AG04450 (cell line): Measurements from ENCODE around the gene HTRA1. TPM values are rescaled to one million over a fixed set of nuclear protein-coding genes. Genes with fewer than 3 reads are reported as not detected.

Source experiments
- CTCF ChIA-PET: fragments of 300-600, 350-600 bp; formaldehyde crosslinking; extraction: SDS; loops from one replicate; lab custom pipeline; 2022; ENCODE audit warnings: antibody characterized with exemption, inconsistent platforms; lab: Charles Lee
- POLR2A ChIA-PET: fragments of 350-600 bp; formaldehyde crosslinking; extraction: SDS; loops from one replicate; lab custom pipeline; 2021; ENCODE audit warnings: antibody characterized with exemption, inconsistent platforms; lab: Yijun Ruan, JAX
- DNase-seq: peaks from one replicate; pipeline ENCODE4 v3.0.0-alpha.2; 2011; ENCODE audit warnings: low read depth, low spot score
- H3K27ac ChIP-seq: one replicate; pipeline ENCODE4 v1.5.1; 2012; ENCODE audit warnings: low read depth, low read length, control low read depth
- H3K27me3 ChIP-seq: one replicate; pipeline ENCODE4 v1.6.0; 2012; ENCODE audit warnings: low read length; ENCODE audit not compliant: control insufficient read depth, insufficient read depth
- H3K4me3 ChIP-seq: 2 replicates; pipeline ENCODE4 v1.5.1; 2011; ENCODE audit warnings: mild to moderate bottlenecking, low read depth, low read length, control low read depth
- H3K9me3 ChIP-seq: 2 replicates; pipeline ENCODE4 v1.5.1; 2012; ENCODE audit warnings: low read length; ENCODE audit not compliant: control insufficient read depth, insufficient read depth
- CTCF ChIP-seq: IDR thresholded peaks from 2 replicates; pipeline ENCODE4 v1.5.1; 2011; ENCODE audit warnings: low read depth, low read length, control low read depth, inconsistent platforms
- polyA plus RNA-seq: library from polyadenylated mRNA; depleted of rRNA; stranded (reverse); fragments of >200 nt; gene quantifications from 2 replicates; pipeline ENCODE4 v1.2.3, GENCODE V29; 2011

Gene HTRA1
- polyA plus RNA-seq, 1 experiment = 187 TPM

- H3K9me3 ChIP-seq = no peaks in the 10 kb centered on the region; the same call in 1 of the 2 replicates
- H3K27ac ChIP-seq = no peak overlapping the region
- no peak overlapping the region for H3K4me3 ChIP-seq
- ChIA-PET CTCF (interaction anchor here (0.5 to 2.3 kb wide), 5 partner anchors 62 to 966 kb away, joined by 3 to 8 read pairs (median 4); no protein-coding TSS in a partner anchor), POLR2A (no interaction called here)
- no peaks in the 10 kb centered on the region for H3K27me3 ChIP-seq
- DNase-seq = no peak
- no peak for TF ChIP-seq CTCF
Observed at GRCh38 chr10:122497241-122497640, 35.9 kb downstream of the HTRA1 start.

GRCh38 chr10:122498521-122498920 lies 37.2 kb downstream of the HTRA1 start:
- POLR2A ChIA-PET = interaction anchor here (0.6 to 1.8 kb wide), 2 partner anchors 30 to 430 kb away, joined by 5 read pairs; no protein-coding TSS in a partner anchor
- no peak overlapping the region for H3K27ac ChIP-seq
- CTCF ChIA-PET = interaction anchor here (1.0 to 2.3 kb wide), 2 partner anchors 29 to 156 kb away, joined by 3 to 8 read pairs; no protein-coding TSS in a partner anchor
- no peak for DNase-seq
- H3K27me3 ChIP-seq = no peaks in the 10 kb centered on the region
- H3K9me3 ChIP-seq = no peaks in the 10 kb centered on the region; the same call in 1 of the 2 replicates
- no peak for TF ChIP-seq CTCF
- no peak overlapping the region for H3K4me3 ChIP-seq

- H3K4me3 ChIP-seq = no peak overlapping the region
- ChIA-PET CTCF (interaction anchor here (0.7 to 2.3 kb wide), 2 partner anchors 156 to 405 kb away, joined by 3 to 8 read pairs; no protein-coding TSS in a partner anchor), POLR2A (interaction anchor here (1.8 kb wide), 1 partner anchor 30 kb away, joined by 5 read pairs; no protein-coding TSS in a partner anchor)
- H3K27ac ChIP-seq = no peak overlapping the region
- H3K9me3 ChIP-seq = no peaks in the 10 kb centered on the region; the same call in 1 of the 2 replicates
- no peak for DNase-seq
- TF ChIP-seq CTCF = no peak
- H3K27me3 ChIP-seq = no peaks in the 10 kb centered on the region
Observed at GRCh38 chr10:122499012-122499411, 37.7 kb downstream of the HTRA1 start.

GRCh38 chr10:122499491-122499941 lies 38.2 kb downstream of the HTRA1 start:
- Histone ChIP-seq H3K27ac (no peak overlapping the region), H3K27me3 (no peaks in the 10 kb centered on the region), H3K4me3 (no peak overlapping the region), H3K9me3 (no peaks in the 10 kb centered on the region; the same call in 1 of the 2 replicates)
- TF ChIP-seq CTCF = no peak
- ChIA-PET CTCF (interaction anchor here (0.7 kb wide), 1 partner anchor 406 kb away, joined by 3 read pairs; no protein-coding TSS in a partner anchor), POLR2A (interaction anchor here (1.8 kb wide), 1 partner anchor 30 kb away, joined by 5 read pairs; no protein-coding TSS in a partner anchor)
- peak; percentile 21 for DNase-seq

- ChIA-PET POLR2A (no interaction called here), CTCF (interaction anchor here (1.0 kb wide), 1 partner anchor 65 kb away, joined by 4 read pairs; no protein-coding TSS in a partner anchor)
- no peak for DNase-seq
- no peak overlapping the region for H3K27ac ChIP-seq
- TF ChIP-seq CTCF = no peak
- H3K27me3 ChIP-seq = no peaks in the 10 kb centered on the region
- H3K9me3 ChIP-seq = no peaks in the 10 kb centered on the region; the same call in 1 of the 2 replicates
- no peak overlapping the region for H3K4me3 ChIP-seq
Observed at GRCh38 chr10:122500194-122500593, 38.8 kb downstream of the HTRA1 start.
